Stimulated activated CD4-positive, alpha-beta T cell treated with anti-CD3 and anti-CD28 coated beads, Interleukin-12 subunit alpha, Interleukin-12 subunit beta, amount 100 ng/mL, for 48 hours (primary cell): ENCODE results near the gene MYO1A.

Source experiments
- DNase-seq, 3 donors: peaks; one replicate each; pipeline ENCODE4 v3.0.0-alpha.2; 2020; ENCODE audit warnings: low read depth in 2 of 3, low spot score in 1 of 3

MYO1A gene

GRCh38 chr12:57049890-57050289, at the start of gene MYO1A:
Gene MYO1A, minus strand, starts transcription at chr12:57050129. Its CDS starts 1,806 bp downstream, at chr12:57048323.
- DNase-seq = no peak

- no peak for DNase-seq
Measured at GRCh38 chr12:57099047-57099714, 49.3 kb upstream of the MYO1A start.

GRCh38 chr12:57098546-57098945, 48.6 kb upstream of the MYO1A start:
- DNase-seq = no peak

GRCh38 chr12:57097554-57097835, 47.6 kb upstream of the MYO1A start:
- DNase-seq = no peak

GRCh38 chr12:57096748-57097553, 47.0 kb upstream of the MYO1A start:
- no peak for DNase-seq

- DNase-seq = no peak
Measured at GRCh38 chr12:57096099-57096572, 46.2 kb upstream of the MYO1A start.

- no peak for DNase-seq
Measured at GRCh38 chr12:57095440-57095839, 45.5 kb upstream of the MYO1A start.

- DNase-seq = no peak
Measured at GRCh38 chr12:57094208-57095160, 44.6 kb upstream of the MYO1A start.

- DNase-seq = peak in 2 of 3 donors; percentile 58 to 70
Measured at GRCh38 chr12:57093415-57094207, 43.7 kb upstream of the MYO1A start.

GRCh38 chr12:57092876-57093414, 43.0 kb upstream of the MYO1A start:
- DNase-seq = no peak

- no peak for DNase-seq
Measured at GRCh38 chr12:57092529-57092862, 42.6 kb upstream of the MYO1A start.

- DNase-seq = no peak
Measured at GRCh38 chr12:57091638-57092528, 42.0 kb upstream of the MYO1A start.

GRCh38 chr12:57090924-57091637, 41.2 kb upstream of the MYO1A start:
- DNase-seq = no peak

GRCh38 chr12:57090490-57090889, 40.6 kb upstream of the MYO1A start:
- DNase-seq = no peak

GRCh38 chr12:57089271-57090245, 39.6 kb upstream of the MYO1A start:
- DNase-seq = peak in 1 of 3 donors; percentile 45

- peak; percentile 73 to 88 (median 76) for DNase-seq
Measured at GRCh38 chr12:57088354-57089270, 38.7 kb upstream of the MYO1A start, which contains the start of gene NAB2. Gene NAB2, plus strand, starts transcription at chr12:57089114. Its CDS starts 158 bp downstream, at chr12:57089272.
